HG02678 (cell line): ENCODE data around the gene LAMA3.

ENCODE experiments used
- ATAC-seq: cut with Tn5 transposase; IDR thresholded peaks from one replicate; pipeline ENCODE4 v1.9.1; 2021; ENCODE audit warnings: mild to moderate bottlenecking, moderate library complexity; ENCODE audit not compliant: unreplicated experiment

LAMA3 gene

DNA sequence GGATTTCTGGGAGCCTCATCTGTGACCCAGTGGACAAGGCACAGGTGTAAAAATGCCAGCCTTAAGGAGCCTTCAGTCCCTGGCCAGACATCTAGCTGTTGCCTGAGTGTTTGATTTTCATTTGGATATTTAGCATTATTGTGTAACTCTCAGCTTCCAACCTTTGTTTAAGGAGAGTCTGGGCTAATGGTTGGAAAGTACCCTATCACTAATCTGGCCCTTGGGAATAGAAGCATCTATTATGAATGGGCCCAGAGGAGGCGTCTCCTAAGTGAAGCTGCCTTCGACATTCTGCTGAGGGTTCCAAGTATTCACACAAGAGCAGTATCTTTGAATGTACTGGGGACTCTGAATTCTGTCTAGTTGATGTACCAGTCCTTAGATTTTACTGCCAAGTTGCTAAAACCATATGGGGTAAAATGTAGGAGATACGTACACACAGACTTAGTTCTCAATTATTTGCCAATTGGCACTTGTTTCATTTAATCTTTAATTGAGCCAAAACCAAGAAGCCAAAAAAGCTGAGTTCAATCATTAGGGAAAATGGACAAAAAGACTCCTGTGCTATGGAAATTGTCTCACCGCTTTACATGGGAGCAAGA lies 19.3 kb upstream of the LAMA3 start:
- ATAC-seq, result no peak

DNA sequence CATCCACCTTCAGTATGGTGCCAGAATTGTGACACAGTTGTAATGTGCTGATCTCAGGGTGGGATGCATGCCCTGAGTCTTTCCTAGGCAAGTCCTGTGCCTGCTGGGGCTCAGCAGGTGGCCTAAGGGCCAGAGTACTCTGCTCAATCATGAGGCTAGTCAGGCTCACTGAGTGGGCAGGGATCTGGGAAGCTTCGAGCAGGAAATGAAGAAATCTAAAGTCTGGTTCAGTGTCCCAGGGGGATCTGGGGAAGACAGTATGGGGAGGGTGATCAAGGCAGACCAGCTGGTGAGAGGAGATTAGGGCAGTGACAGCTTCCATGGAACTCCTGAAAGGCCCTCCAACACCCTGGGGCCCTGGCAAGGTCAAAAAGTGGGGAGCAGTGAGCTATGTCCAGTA lies 17.7 kb upstream of the LAMA3 start:
- no peak for ATAC-seq

- no peak for ATAC-seq
Measured at GRCh38 chr18:23673725-23674124, 15.5 kb upstream of the LAMA3 start.

- ATAC-seq, result no peak
Measured at GRCh38 chr18:23675236-23675635, 14.0 kb upstream of the LAMA3 start.

DNA sequence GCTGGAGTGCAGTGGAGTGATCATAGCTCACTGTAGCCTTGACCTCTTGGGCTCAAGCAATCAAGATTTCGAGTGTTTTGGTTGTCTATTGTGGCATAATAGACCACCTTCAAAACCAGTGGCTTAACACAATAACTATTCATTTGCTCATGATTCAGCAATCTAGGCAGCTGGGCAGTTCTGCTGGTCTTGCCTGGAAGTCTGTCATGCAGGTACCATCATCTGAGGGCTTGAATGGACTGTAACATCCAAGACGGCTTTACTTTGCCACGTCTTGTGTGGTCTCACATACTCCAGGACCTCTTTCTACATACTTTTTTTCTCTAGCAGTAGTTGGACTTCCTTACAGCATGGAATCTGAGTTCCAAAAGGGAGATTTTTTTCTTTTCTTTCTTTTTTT lies 13.4 kb upstream of the LAMA3 start:
- no peak for ATAC-seq

DNA sequence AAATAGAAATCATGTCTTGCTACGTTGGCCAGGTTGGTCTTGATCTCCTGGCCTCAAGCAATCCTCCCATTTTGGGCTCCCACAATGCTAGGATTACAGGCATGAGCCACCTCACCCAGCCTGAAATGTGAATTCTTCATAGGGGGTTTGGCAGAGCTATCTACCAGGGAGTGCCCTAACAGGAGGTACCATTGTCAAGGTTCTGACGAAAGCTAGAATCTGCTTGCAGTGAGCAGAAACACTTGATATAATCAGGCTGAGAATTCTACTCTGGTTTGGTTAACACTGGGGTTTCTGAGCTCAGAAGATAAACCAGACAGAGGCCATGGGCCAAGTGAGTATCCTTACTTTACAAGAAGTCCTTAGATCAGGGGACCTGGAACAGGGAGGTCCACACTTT lies 7.2 kb upstream of the LAMA3 start:
- peak; percentile 38 for ATAC-seq

- ATAC-seq, result peak; percentile 81
Measured at GRCh38 chr18:23682472-23682871, 6.8 kb upstream of the LAMA3 start.

DNA sequence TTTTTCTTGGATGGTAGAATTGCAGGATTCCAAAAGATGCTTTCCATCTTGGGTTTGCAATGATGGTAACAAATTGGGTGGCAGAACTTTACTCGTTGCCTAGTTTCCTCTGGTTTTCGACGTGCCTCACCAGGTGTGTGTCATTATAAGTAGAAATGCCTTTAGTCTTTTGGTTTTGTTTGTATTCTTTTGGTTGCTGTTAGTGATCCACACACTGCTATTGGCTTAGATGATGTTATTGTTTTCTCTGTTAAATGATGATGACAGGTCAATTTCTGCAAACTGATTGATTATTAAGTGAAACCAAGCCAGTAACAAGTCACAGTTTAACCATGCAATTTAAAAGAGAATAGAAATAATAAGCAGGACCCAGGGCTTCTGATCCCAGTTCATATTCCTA lies 6.1 kb upstream of the LAMA3 start:
- ATAC-seq, result no peak

DNA sequence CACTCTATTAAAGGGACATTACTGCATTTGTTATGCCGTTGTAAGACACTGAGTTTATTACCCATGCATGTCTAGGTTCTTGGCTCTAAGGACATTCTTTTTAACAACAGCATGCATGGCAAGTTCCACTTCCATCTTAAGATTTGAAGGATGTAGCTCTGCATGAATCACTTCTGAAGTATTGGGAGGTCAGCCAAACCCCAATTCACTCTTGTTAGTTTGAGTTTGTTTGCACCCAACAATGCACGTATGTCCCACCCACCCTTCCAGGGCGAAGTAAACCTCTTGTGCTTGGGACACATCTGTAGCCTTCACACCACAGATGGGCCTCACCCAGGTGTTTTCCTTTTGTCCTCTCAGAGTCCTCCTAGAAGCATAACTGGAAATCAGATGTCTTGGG lies 5.6 kb upstream of the LAMA3 start:
- no peak for ATAC-seq

GRCh38 chr18:23684515-23685197 lies 4.6 kb upstream of the LAMA3 start:
- no peak for ATAC-seq

DNA sequence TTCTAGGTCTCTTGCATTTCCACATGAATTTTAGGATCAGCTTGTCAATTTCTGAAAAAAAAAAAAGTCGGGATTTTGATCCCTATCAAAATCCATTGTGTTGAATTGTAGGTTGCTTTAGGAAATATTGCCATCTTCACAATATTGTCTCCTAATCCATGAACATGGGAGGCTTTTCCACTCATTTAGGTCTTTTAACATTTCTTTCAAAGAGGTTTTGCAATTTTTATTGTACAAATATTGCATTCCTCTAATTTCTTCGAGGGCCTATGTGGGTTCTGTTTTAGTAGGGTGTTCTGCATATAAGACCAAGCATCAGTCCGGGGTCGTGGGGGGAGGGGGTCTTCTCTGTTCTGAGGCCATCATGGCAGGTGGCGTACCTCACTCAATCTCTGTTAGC lies 725 bp upstream of the LAMA3 start:
- no peak for ATAC-seq

- ATAC-seq, result peak; percentile 27
Measured at GRCh38 chr18:23689616-23690504, 607 bp downstream of the LAMA3 start.

- no peak for ATAC-seq
Measured at GRCh38 chr18:23690505-23691068, 1.3 kb downstream of the LAMA3 start.

GRCh38 chr18:23693846-23694245 lies 4.6 kb downstream of the LAMA3 start:
- no peak for ATAC-seq

- ATAC-seq, result no peak
Measured at GRCh38 chr18:23694637-23695430, 5.6 kb downstream of the LAMA3 start.

- ATAC-seq, result no peak
Measured at GRCh38 chr18:23701017-23701416, 11.8 kb downstream of the LAMA3 start.

- ATAC-seq, result no peak
Measured at GRCh38 chr18:23701544-23702064, 12.4 kb downstream of the LAMA3 start.

- no peak for ATAC-seq
Measured at GRCh38 chr18:23702606-23703005, 13.4 kb downstream of the LAMA3 start.

DNA sequence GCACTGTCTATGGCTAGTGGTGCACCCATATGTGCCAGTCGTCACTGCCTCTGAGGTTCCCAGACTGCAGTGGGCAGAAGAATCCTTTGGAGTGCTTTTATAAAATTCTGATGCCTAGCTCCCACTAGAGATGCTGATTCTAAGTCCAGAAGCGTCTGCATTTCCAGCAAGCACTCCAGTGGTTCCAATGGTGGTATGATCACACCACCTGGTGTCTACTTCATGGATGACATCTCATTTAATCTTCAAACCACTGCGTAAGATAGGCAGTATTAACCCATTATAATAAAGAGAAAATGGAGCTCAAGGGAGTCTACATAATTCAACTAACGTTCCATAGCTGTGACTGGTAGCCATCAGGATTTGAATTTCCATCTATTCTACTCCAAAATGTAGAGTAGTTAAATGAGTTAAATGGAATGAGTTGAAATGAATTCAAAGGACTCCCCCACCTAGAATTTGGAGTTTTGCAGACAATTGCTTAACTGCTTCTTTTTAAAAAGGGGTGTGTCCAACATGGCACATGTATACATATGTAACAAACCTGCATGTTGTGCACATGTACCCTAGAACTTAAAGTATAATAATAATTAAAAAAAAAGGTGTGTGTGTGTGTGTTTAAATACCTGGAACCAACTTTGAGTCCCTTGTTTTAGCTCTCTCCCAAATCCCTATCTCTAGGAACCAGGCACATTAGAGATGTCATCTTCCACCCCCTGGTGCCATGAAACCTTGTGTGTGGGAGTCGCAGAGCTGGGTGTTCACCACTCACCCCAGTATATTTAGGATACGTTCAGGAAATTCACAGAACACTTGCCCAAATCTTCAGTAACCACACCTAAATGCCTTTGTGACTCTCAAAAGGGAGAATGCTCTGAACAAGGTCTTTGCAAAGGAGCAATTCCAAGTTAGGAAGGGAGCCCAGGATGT lies 14.1 kb downstream of the LAMA3 start:
- no peak for ATAC-seq
